HepG2 (cell line): ENCODE data around the gene CCL16. TPM values are rescaled to one million over a fixed set of nuclear protein-coding genes. Genes with fewer than 3 reads are reported as not detected.

ENCODE experiments used
- ARID4A ChIP-seq: sonication (generic); formaldehyde crosslinking; IDR thresholded peaks from 2 replicates; pipeline ENCODE4 v1.5.0; 2020; ENCODE audit warnings: mild to moderate bottlenecking, missing genetic modification reagents, borderline replicate concordance
- BCL6 ChIP-seq: IDR thresholded peaks from 2 replicates; pipeline ENCODE4 v1.6.1; 2016; ENCODE audit warnings: missing genetic modification reagents, missing compliant biosample characterization
- CTCF ChIP-seq: sonication (generic); formaldehyde crosslinking; IDR thresholded peaks from 2 replicates; pipeline ENCODE4 v1.5.0; 2020; ENCODE audit warnings: mild to moderate bottlenecking, missing genetic modification reagents, moderate library complexity
- GABPB1 ChIP-seq: IDR thresholded peaks from 2 replicates; pipeline ENCODE4 v1.6.1; 2016; ENCODE audit warnings: mild to moderate bottlenecking, missing genetic modification reagents, moderate library complexity, missing compliant biosample characterization
- HBP1 ChIP-seq: IDR thresholded peaks from 2 replicates; pipeline ENCODE4 v1.6.1; 2016; ENCODE audit warnings: low read depth, control low read depth
- ISX ChIP-seq: sonication (generic); formaldehyde crosslinking; conservative IDR thresholded peaks from 2 replicates; pipeline ENCODE4 v1.5.0; 2020; ENCODE audit warnings: missing genetic modification reagents
- MYPOP ChIP-seq: sonication (generic); formaldehyde crosslinking; IDR thresholded peaks from 2 replicates; pipeline ENCODE4 v1.8.1; 2023; ENCODE audit warnings: mild to moderate bottlenecking, moderate library complexity, missing genetic modification reagents
- NFKBIZ ChIP-seq: IDR thresholded peaks from 2 replicates; pipeline ENCODE4 v1.6.1; 2018; ENCODE audit warnings: missing genetic modification reagents, missing compliant biosample characterization
- THAP7 ChIP-seq: sonication (generic); formaldehyde crosslinking; IDR thresholded peaks from 2 replicates; pipeline ENCODE4 v1.8.1; 2023; ENCODE audit warnings: mild to moderate bottlenecking, missing genetic modification reagents
- U2AF1 ChIP-seq: fragments of 200-400 bp; formaldehyde crosslinking; optimal IDR thresholded peaks from 2 replicates; pipeline ENCODE3; 2017; ENCODE audit warnings: mild to moderate bottlenecking, low read depth, low read length
- YEATS4 ChIP-seq: sonication (generic); formaldehyde crosslinking; IDR thresholded peaks from 2 replicates; pipeline ENCODE4 v1.4.0; 2020; ENCODE audit warnings: missing genetic modification reagents, borderline replicate concordance
- ZFP37 ChIP-seq: sonication (generic); formaldehyde crosslinking; IDR thresholded peaks from 2 replicates; pipeline ENCODE4 v1.4.0; 2020; ENCODE audit warnings: missing genetic modification reagents, borderline replicate concordance
- ZMYM4 ChIP-seq: sonication (generic); formaldehyde crosslinking; IDR thresholded peaks from 2 replicates; pipeline ENCODE4 v1.8.1; 2023; ENCODE audit warnings: mild to moderate bottlenecking, missing genetic modification reagents
- ZZZ3 ChIP-seq: sonication (generic); formaldehyde crosslinking; IDR thresholded peaks from 2 replicates; pipeline ENCODE4 v1.4.0; 2020; ENCODE audit warnings: missing genetic modification reagents, mild to moderate bottlenecking, borderline replicate concordance
- polyA plus RNA-seq, 8 experiments: library from polyadenylated mRNA; depleted of rRNA in 3 of 8; stranded (reverse) in 7 of 8; unstranded in 1 of 8; fragments of >200 nt; fragmentation: Illumina TruSeq in 4 of 8; extraction: Trizol in 4 of 8; gene quantifications; 2 replicates each; pipeline versions ENCODE4 v1.2.1 to v1.2.3, GENCODE V29; 2011 to 2016; ENCODE audit warnings: low read depth in 4 of 8, missing spikeins in 1 of 8, mixed read lengths in 1 of 8; ENCODE audit not compliant: insufficient read depth in 1 of 8
- total RNA-seq, 5 experiments: library from RNA; depleted of rRNA; stranded (reverse); fragments of >200 nt; fragmentation: Illumina TruSeq; extraction: Trizol; gene quantifications; 2 replicates each; pipeline ENCODE4 v1.2.3, GENCODE V29; 2016; ENCODE audit warnings: low read depth in 1 of 5

Gene CCL16
- total and polyA plus RNA-seq, 2 of the 13 experiments (the other 11 are each of a cell fraction or from before 2014, with no cell fraction given): 2.0 to 14.7 TPM

- TF ChIP-seq MYPOP (CRISPR knock-in tag) (0 out of 2 replicates have a peak, but pooled peaks have one; percentile 26), ZMYM4 (CRISPR knock-in tag) (peak; percentile 66), U2AF1 (no peak), ARID4A (CRISPR knock-in tag) (peak; percentile 55), NFKBIZ (CRISPR knock-in tag) (no peak), THAP7 (no peak), ZFP37 (CRISPR knock-in tag) (no peak), CTCF (no peak), ZZZ3 (CRISPR knock-in tag) (no peak), HBP1 (CRISPR knock-in tag) (no peak), BCL6 (CRISPR knock-in tag) (no peak), GABPB1 (no peak), YEATS4 (CRISPR knock-in tag) (no peak), ISX (CRISPR knock-in tag) (no peak)
Measured at GRCh38 chr17:35930211-35931065, 50.9 kb downstream of the CCL16 start, which contains the start of gene RDM1 (continued).
